Omental fat pad (tissue), 4 donors: ENCODE results near the gene AASDH. TPM values are rescaled to one million over a fixed set of nuclear protein-coding genes. Genes with fewer than 3 reads are reported as not detected.

ENCODE experiments used
- ATAC-seq: fragments of 150-250 bp; one replicate; pipeline ENCODE4 v1.9.1; 2016; ENCODE audit warnings: mild to moderate bottlenecking, moderate library complexity; ENCODE audit not compliant: low FRiP score
- DNase-seq: peaks from one replicate; pipeline ENCODE4 v3.0.0-alpha.2; 2019; ENCODE audit warnings: low spot score
- total RNA-seq, 4 donors: library from RNA; depleted of rRNA; stranded (reverse); fragments of >200 nt; gene quantifications; one replicate each; pipeline ENCODE4 v1.1.0, GENCODE V29; 2016
- TF ChIP-seq, protein P1 (sequence below), 3 donors: fragments of 450-650 bp; IDR thresholded peaks; one replicate each; pipeline ENCODE4 v1.5.1; 2016 to 2017; ENCODE audit warnings: antibody characterized with exemption in 3 of 3, mild to moderate bottlenecking in 3 of 3, moderate library complexity in 2 of 3

AASDH gene
- total RNA-seq, 4 donors from 2014 or later, result 6.7 to 12.5 (median 7.8) TPM

DNA sequence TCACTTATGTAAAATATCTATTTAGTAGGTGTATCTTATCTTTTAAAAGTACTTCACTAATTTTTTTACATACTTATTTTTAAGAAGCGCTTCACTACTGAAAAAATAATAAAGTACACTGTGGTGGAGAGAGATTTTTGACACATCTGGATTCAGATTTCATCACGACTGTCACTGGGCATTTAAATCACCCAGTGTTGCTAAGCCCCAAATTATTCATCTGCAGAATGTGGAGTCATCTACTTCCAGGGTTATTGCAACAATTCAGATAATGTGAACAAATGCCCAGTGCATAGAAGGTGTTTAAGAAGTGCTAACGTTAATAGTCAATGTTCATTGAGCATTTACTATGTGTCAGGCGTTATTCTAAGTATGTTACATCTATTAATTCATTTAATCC lies 41.8 kb downstream of the AASDH start:
- TF ChIP-seq, protein P1, sequence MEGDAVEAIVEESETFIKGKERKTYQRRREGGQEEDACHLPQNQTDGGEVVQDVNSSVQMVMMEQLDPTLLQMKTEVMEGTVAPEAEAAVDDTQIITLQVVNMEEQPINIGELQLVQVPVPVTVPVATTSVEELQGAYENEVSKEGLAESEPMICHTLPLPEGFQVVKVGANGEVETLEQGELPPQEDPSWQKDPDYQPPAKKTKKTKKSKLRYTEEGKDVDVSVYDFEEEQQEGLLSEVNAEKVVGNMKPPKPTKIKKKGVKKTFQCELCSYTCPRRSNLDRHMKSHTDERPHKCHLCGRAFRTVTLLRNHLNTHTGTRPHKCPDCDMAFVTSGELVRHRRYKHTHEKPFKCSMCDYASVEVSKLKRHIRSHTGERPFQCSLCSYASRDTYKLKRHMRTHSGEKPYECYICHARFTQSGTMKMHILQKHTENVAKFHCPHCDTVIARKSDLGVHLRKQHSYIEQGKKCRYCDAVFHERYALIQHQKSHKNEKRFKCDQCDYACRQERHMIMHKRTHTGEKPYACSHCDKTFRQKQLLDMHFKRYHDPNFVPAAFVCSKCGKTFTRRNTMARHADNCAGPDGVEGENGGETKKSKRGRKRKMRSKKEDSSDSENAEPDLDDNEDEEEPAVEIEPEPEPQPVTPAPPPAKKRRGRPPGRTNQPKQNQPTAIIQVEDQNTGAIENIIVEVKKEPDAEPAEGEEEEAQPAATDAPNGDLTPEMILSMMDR (IDR thresholded peaks at IDR 0.05), result no peak
- DNase-seq, result no peak
- no peak for ATAC-seq

DNA sequence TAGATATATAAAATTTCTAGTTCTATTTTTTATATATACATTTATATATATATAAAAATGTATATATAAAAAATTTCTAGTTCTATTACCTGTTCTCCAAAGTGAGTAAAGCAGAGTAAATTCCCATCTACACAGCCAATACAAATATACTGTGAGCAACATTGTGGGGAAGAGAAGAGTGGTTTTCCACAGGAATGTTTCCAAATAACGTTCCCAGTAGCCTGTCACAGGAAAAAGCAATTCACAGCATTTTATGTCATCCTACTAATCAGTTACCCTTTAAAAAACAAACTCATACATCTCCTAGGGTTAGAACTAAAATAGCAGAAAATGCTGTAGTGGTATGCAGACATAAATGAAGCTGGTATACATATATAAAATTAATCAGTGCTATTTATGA lies 44.5 kb downstream of the AASDH start:
- DNase-seq (no peak), ATAC-seq (no peak)
- TF ChIP-seq, protein P1 (IDR thresholded peaks at IDR 0.05), result no peak

DNA sequence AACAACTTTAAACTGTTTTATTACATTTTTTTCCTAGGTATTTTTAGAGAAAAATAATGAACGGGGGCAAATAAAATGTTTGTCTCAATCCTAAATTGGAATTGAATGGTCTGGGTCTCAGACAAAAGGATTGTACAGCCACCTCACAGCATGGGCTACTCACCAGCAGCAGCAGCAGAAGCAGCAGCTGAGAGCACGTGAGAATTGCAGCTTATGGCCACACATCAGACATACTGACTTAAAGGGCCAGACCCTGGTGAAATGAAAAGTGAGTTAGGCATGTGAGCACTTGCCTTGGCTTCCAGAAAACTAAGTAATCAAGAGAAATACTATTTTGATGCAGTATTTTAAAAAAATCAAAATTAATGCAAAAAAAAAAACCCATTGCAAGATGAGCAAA lies 56.6 kb downstream of the AASDH start:
- no peak for DNase-seq
- TF ChIP-seq, protein P1 (IDR thresholded peaks at IDR 0.05), result no peak
- ATAC-seq, result no peak

DNA sequence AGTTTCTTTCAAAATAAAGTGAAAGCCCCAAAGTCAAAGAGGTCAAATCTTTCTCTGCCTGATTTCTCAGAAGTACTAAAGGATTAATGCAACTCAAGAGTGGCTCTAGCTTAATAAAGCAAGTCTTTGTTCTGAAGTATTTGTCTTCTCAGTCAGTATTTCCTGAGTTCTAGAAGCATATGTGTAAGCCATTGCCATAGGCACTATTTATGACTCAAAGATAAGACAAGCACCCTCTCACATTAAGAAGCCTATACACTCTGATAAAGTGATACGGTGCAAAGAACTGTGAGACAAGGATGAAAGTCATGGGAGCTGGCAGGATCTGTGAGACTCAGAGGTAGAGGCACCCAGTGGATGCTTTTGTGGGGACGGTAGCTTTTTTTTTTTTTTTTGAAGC lies 60.9 kb downstream of the AASDH start:
- TF ChIP-seq, protein P1 (IDR thresholded peaks at IDR 0.05), result no peak
- ATAC-seq (no peak), DNase-seq (no peak)

DNA sequence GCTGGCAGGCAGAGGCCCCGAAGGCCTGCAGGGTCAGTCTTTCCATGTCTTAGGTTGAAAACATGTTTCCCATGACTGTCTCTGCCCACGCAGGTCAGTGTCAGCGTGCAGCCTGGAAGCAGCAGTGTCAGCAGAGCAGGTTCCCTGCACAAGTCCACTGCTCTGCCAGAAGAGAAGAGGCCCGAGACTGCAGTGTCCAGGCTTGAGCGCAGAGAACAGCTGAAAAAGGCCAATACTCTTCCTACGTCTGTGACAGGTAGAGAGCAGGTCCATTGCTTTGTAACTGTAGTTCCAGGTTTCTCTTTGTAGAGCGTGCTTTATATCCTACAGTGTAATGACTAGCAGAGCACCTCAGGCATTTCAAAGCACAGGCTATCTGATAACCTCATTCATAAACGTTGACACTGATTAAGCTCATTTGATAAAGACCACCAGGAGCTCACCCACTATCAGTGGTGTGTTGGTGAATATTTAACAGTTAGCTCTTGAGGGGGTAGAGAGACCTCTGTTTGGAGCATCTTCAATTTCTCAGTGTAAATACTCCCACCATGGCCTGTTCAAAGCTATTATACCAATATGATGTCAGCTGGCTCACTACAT lies 63.2 kb downstream of the AASDH start:
- DNase-seq (no peak), ATAC-seq (no peak)
- TF ChIP-seq, protein P1 (IDR thresholded peaks at IDR 0.05), result no peak

DNA sequence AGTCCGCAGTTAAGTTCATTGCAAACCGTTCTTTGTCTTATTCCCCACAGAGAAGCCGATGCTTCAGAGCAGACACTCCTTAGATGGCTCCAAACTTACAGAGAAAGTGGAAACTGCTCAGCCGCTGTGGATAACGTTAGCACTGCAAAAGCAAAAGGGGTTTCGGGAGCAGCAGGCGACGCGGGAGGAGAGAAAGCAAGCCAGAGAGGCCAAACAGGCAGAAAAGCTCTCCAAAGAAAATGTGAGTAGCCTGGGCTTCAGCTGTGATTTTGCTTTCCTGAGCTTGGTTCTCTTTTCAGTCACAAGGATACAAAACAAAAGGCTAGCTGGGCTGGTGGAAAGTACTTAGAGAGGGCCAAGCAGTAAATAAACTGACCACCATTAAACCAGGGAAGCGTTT lies 64.0 kb downstream of the AASDH start:
- TF ChIP-seq, protein P1 (IDR thresholded peaks at IDR 0.05), result no peak
- ATAC-seq, result no peak
- no peak for DNase-seq

DNA sequence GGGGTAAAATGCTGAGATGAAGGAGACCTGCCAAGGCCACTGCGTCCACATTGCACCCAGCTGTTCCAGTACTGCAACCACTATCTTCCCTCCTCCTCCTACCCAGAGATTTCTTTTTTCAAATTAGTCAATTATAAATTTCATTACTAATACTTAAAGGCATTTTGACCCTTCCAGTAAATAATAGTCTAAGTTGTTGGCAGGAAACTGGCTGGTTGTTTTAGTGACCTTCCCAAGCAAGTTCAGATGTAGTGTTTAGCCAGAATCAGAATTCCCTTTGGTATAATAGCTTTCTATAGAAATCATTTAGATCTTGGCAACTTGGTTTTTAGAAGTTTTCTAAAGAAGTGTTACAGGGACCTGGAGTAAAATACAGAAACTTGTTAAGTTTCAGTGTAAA lies 66.0 kb downstream of the AASDH start:
- DNase-seq (no peak), ATAC-seq (no peak)
- TF ChIP-seq, protein P1 (IDR thresholded peaks at IDR 0.05), result no peak
